SK-N-SH (cell line): ENCODE measurements around the gene LONRF2.

Experiments
- CTCF ChIP-seq: fragments of 200-600 bp; sonication (generic); IDR thresholded peaks from 2 replicates; pipeline ENCODE4 v1.6.1; 2017; ENCODE audit warnings: antibody characterized with exemption, mild to moderate bottlenecking, moderate library complexity
- EP300 ChIP-seq, 2 experiments: IDR thresholded peaks; 2 replicates each; pipeline versions ENCODE4 v1.4.0 to v1.6.1; 2012; ENCODE audit warnings: borderline replicate concordance in 1 of 2, low read depth in 1 of 2, low read length in 1 of 2
- MAX ChIP-seq: IDR thresholded peaks from 2 replicates; pipeline ENCODE4 v1.4.0; 2012; ENCODE audit warnings: low read depth
- MXI1 ChIP-seq: IDR thresholded peaks from 2 replicates; pipeline ENCODE4 v1.6.1; 2012; ENCODE audit warnings: mild to moderate bottlenecking, low read depth, low read length, improper control_type of control experiment
- POLR2AphosphoS5 ChIP-seq: IDR thresholded peaks from 2 replicates; pipeline ENCODE4 v1.6.1; 2012; ENCODE audit warnings: low read depth, low read length
- RAD21 ChIP-seq: IDR thresholded peaks from 2 replicates; pipeline ENCODE4 v1.6.1; 2012; ENCODE audit warnings: mild to moderate bottlenecking, low read length
- SMC3 ChIP-seq: IDR thresholded peaks from 2 replicates; pipeline ENCODE4 v1.6.1; 2012; ENCODE audit warnings: low read depth, low read length, improper control_type of control experiment
- TAF1 ChIP-seq: IDR thresholded peaks from 2 replicates; pipeline ENCODE4 v1.6.1; 2012; ENCODE audit warnings: low read depth, mild to moderate bottlenecking, low read length, moderate library complexity, borderline replicate concordance
- USF2 ChIP-seq: fragments of 150-350 bp; IDR thresholded peaks from 2 replicates; pipeline ENCODE4 v1.6.1; 2017; ENCODE audit warnings: antibody characterized with exemption, low read length, low read depth, borderline replicate concordance
- YY1 ChIP-seq: IDR thresholded peaks from 2 replicates; pipeline ENCODE4 v1.4.0; 2012; ENCODE audit warnings: low read depth, mild to moderate bottlenecking
- ZBTB33 ChIP-seq: IDR thresholded peaks from 2 replicates; pipeline ENCODE4 v1.4.0; 2012; ENCODE audit warnings: low read depth, borderline replicate concordance

- TF ChIP-seq POLR2AphosphoS5 (no peak), MXI1 (no peak), MAX (no peak), CTCF (no peak), YY1 (no peak), TAF1 (no peak), RAD21 (no peak), USF2 (no peak), ZBTB33 (no peak), EP300 (IDR thresholded peaks at IDR 0.05; ENCODE audit: borderline replicate concordance in 1 of 2, low read depth in 1 of 2, low read length in 1 of 2) (no peak), SMC3 (no peak)
Measured at GRCh38 chr2:100259106-100259505, 63.2 kb downstream of the LONRF2 start.
